Activated B cell treated with CpG ODN at 0.5 μM for 24 hours (primary cell): ENCODE results near the gene VAT1L. TPM values are rescaled to one million over a fixed set of nuclear protein-coding genes. Genes with fewer than 3 reads are reported as not detected.

ENCODE experiments used
- ATAC-seq: fragments of 200-7000 bp; cut with Tn5 transposase; one replicate; pipeline ENCODE4 v1.10.0; 2021; ENCODE audit warnings: low read depth, mild to moderate bottlenecking, moderate library complexity
- CTCF ChIA-PET: fragments of 350-600 bp; sonication (Branson Sonifier 250); formaldehyde crosslinking; loops from one replicate; lab custom pipeline; 2021; ENCODE audit warnings: antibody characterized with exemption; lab: Charles Lee
- POLR2A ChIA-PET: fragments of 350-600 bp; sonication (Branson Sonifier 250); formaldehyde crosslinking; loops from one replicate; lab custom pipeline; 2021; ENCODE audit warnings: antibody characterized with exemption; lab: Charles Lee
- DNase-seq: peaks from one replicate; pipeline ENCODE4 v3.0.0; 2022
- H3K27ac Mint-ChIP-seq: one replicate; pipeline ENCODE4 v1.8.0; 2020; ENCODE audit warnings: mixed read lengths
- H3K27me3 Mint-ChIP-seq: one replicate; pipeline ENCODE4 v1.8.0; 2021; ENCODE audit warnings: mixed read lengths
- H3K36me3 Mint-ChIP-seq: one replicate; pipeline ENCODE4 v1.8.0; 2021; ENCODE audit warnings: low read depth, mixed read lengths
- H3K4me1 Mint-ChIP-seq: one replicate; pipeline ENCODE4 v1.8.0; 2021; ENCODE audit warnings: mixed read lengths
- H3K4me3 Mint-ChIP-seq: one replicate; pipeline ENCODE4 v1.8.0; 2020; ENCODE audit warnings: mild to moderate bottlenecking, mixed read lengths
- H3K9me3 Mint-ChIP-seq: one replicate; pipeline ENCODE4 v1.8.0; 2020; ENCODE audit warnings: mixed read lengths
- intact Hi-C: fragments of 100-400 bp; cut with micrococcal nuclease; formaldehyde crosslinking; loops from one replicate; pipeline ENCODE4 v1.15.1; 2024
- total RNA-seq: library from RNA; stranded (reverse); gene quantifications from 2 replicates; pipeline ENCODE4 v1.2.3, GENCODE V29; 2022
- TF ChIP-seq, protein P1 (sequence below): fragments of 200-600 bp; IDR thresholded peaks from one replicate; pipeline ENCODE4 v1.8.0; 2022; ENCODE audit warnings: antibody characterized with exemption, mild to moderate bottlenecking

The VAT1L gene
- total RNA-seq, 1 donor from 2014 or later, result not detected

GRCh38 chr16:77856438-77857160, 68.2 kb downstream of the VAT1L start:
- no peaks in the 10 kb centered on the region for H3K36me3 Mint-ChIP-seq
- CTCF ChIA-PET, result no interaction called here
- H3K27ac Mint-ChIP-seq, result no peak overlapping the region
- no peak overlapping the region for H3K4me3 Mint-ChIP-seq
- H3K4me1 Mint-ChIP-seq, result no peaks in the 10 kb centered on the region
- DNase-seq (no peak), ATAC-seq (no peak)
- no peaks in the 10 kb centered on the region for H3K9me3 Mint-ChIP-seq
- POLR2A ChIA-PET, result no interaction called here
- intact Hi-C loops, result no loop called here
- TF ChIP-seq, protein P1, sequence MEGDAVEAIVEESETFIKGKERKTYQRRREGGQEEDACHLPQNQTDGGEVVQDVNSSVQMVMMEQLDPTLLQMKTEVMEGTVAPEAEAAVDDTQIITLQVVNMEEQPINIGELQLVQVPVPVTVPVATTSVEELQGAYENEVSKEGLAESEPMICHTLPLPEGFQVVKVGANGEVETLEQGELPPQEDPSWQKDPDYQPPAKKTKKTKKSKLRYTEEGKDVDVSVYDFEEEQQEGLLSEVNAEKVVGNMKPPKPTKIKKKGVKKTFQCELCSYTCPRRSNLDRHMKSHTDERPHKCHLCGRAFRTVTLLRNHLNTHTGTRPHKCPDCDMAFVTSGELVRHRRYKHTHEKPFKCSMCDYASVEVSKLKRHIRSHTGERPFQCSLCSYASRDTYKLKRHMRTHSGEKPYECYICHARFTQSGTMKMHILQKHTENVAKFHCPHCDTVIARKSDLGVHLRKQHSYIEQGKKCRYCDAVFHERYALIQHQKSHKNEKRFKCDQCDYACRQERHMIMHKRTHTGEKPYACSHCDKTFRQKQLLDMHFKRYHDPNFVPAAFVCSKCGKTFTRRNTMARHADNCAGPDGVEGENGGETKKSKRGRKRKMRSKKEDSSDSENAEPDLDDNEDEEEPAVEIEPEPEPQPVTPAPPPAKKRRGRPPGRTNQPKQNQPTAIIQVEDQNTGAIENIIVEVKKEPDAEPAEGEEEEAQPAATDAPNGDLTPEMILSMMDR, result no peak
- peaks cover 2% of the 10 kb centered on the region for H3K27me3 Mint-ChIP-seq

DNA sequence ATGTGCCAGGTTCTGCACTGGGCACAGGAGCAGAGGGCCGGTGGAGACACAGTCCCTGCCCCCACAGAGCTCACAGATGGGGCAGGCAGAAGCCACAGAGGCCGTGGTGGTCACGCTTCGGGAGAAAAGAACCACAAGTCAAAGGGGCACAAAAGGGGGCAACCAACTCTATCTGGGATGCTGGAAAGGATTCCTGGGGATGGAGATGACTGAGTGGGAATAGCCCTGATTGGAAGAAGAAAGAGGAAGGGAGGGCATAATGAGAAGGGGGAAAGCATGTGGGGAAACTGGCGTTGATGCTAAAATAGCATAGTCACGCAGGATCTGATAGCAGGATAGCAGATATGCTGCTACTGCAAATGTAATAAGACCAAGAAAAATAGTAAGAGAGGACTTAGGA, 69.7 kb downstream of the VAT1L start:
- DNase-seq (no peak), ATAC-seq (no peak)
- TF ChIP-seq, protein P1, result no peak
- H3K4me3 Mint-ChIP-seq, result no peak overlapping the region
- ChIA-PET POLR2A (no interaction called here), CTCF (no interaction called here)
- no peaks in the 10 kb centered on the region for H3K36me3 Mint-ChIP-seq
- no peak overlapping the region for H3K27ac Mint-ChIP-seq
- H3K4me1 Mint-ChIP-seq, result no peaks in the 10 kb centered on the region
- H3K27me3 Mint-ChIP-seq, result peaks cover 2% of the 10 kb centered on the region
- intact Hi-C loops, result no loop called here
- H3K9me3 Mint-ChIP-seq, result no peaks in the 10 kb centered on the region

- TF ChIP-seq, protein P1, result no peak
Observed at GRCh38 chr16:77859493-77860232, 71.3 kb downstream of the VAT1L start.

DNA sequence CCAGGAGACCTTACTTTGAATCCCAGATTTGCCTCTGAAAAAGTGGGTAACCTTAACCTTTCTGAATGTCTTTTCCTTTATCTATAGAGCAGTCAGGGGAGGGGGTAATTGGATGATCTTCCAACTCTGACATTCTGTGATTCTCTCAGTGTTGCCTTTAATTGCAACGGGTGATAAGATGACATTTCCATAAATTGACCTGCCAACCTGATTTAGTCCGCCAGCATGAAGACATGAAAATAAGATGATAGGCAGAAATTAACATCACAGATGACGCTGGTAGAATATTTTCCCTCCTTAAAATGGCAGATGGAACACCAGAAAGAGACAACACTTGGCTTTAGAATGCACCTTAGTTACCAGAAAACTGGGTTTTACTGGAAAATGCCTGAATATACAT, 72.6 kb downstream of the VAT1L start:
- no peaks in the 10 kb centered on the region for H3K9me3 Mint-ChIP-seq
- CTCF ChIA-PET, result no interaction called here
- no peak overlapping the region for H3K27ac Mint-ChIP-seq
- TF ChIP-seq, protein P1, result no peak
- DNase-seq (no peak), ATAC-seq (no peak)
- H3K4me1 Mint-ChIP-seq, result no peaks in the 10 kb centered on the region
- intact Hi-C loops, result no loop called here
- peaks cover 2% of the 10 kb centered on the region for H3K27me3 Mint-ChIP-seq
- H3K36me3 Mint-ChIP-seq, result no peaks in the 10 kb centered on the region
- no peak overlapping the region for H3K4me3 Mint-ChIP-seq
- POLR2A ChIA-PET, result no interaction called here

More at GRCh38 chr16:77859493-77860232, 71.3 kb downstream of the VAT1L start:
- ATAC-seq (no peak), DNase-seq (no peak)
- peaks cover 2% of the 10 kb centered on the region for H3K27me3 Mint-ChIP-seq
- H3K9me3 Mint-ChIP-seq, result no peaks in the 10 kb centered on the region
- no peaks in the 10 kb centered on the region for H3K4me1 Mint-ChIP-seq
- intact Hi-C loops, result no loop called here
- H3K4me3 Mint-ChIP-seq, result no peak overlapping the region
- H3K27ac Mint-ChIP-seq, result no peak overlapping the region
- ChIA-PET CTCF (no interaction called here), POLR2A (no interaction called here)
- no peaks in the 10 kb centered on the region for H3K36me3 Mint-ChIP-seq

DNA sequence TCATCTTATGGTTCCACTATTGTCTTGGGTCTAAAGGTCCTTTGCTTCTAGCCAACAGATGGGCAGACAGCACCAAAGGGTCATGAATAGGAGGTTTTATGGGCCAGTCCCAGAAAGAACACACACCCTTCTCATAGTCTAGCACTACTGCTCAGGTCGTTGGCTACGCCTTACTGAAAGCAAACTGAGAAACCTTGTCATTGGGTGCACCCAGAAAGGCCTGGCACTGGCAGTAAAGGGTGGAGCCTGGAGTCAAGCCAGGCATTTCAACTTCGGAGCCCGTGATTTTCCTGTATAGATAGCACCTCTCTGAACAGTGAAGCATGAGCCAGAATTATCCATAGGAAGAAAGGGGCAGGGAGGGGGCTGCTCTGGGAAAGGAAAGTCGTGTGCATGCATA, 74.9 kb downstream of the VAT1L start:
- intact Hi-C loops, result no loop called here
- DNase-seq (no peak), ATAC-seq (no peak)
- POLR2A ChIA-PET, result no interaction called here
- Mint-ChIP-seq H3K27ac (no peak overlapping the region), H3K4me1 (no peaks in the 10 kb centered on the region), H3K36me3 (no peaks in the 10 kb centered on the region), H3K9me3 (no peaks in the 10 kb centered on the region), H3K4me3 (no peak overlapping the region), H3K27me3 (no peaks in the 10 kb centered on the region)
- CTCF ChIA-PET, result no interaction called here
- TF ChIP-seq, protein P1, result no peak
